Stimulated activated CD8-positive, alpha-beta memory T cell treated with anti-CD3 and anti-CD28 coated beads, Interleukin-15, amount 100 ng/mL, for 24 hours (primary cell): ENCODE measurements around the gene DAPK1.

Experiments
- DNase-seq: peaks from one replicate; pipeline ENCODE4 v3.0.0-alpha.2; 2020; ENCODE audit warnings: low read depth

The DAPK1 gene

GRCh38 chr9:87685871-87686519 lies 188.3 kb downstream of the DAPK1 start:
- no peak for DNase-seq

GRCh38 chr9:87686520-87687090 lies 188.9 kb downstream of the DAPK1 start:
- DNase-seq: no peak

- DNase-seq: no peak
Measured at GRCh38 chr9:87687207-87687606, 189.5 kb downstream of the DAPK1 start.

GRCh38 chr9:87694236-87694755 lies 196.6 kb downstream of the DAPK1 start:
- DNase-seq: no peak

GRCh38 chr9:87695523-87695922 lies 197.9 kb downstream of the DAPK1 start:
- DNase-seq: no peak

GRCh38 chr9:87696641-87697040 lies 199.0 kb downstream of the DAPK1 start:
- DNase-seq: no peak

- no peak for DNase-seq
Measured at GRCh38 chr9:87698069-87698809, 200.6 kb downstream of the DAPK1 start.

- no peak for DNase-seq
Measured at GRCh38 chr9:87699835-87700234, 202.2 kb downstream of the DAPK1 start.

GRCh38 chr9:87701491-87701890 lies 203.8 kb downstream of the DAPK1 start:
- DNase-seq: no peak

- DNase-seq: no peak
Measured at GRCh38 chr9:87701931-87702421, 204.3 kb downstream of the DAPK1 start.

GRCh38 chr9:87702921-87703320 lies 205.3 kb downstream of the DAPK1 start:
- DNase-seq: no peak

- DNase-seq: no peak
Measured at GRCh38 chr9:87703636-87704276, 206.1 kb downstream of the DAPK1 start.

GRCh38 chr9:87704342-87704741 lies 206.7 kb downstream of the DAPK1 start:
- DNase-seq: no peak

- no peak for DNase-seq
Measured at GRCh38 chr9:87706066-87706739, 208.5 kb downstream of the DAPK1 start.

GRCh38 chr9:87707805-87708506 lies 210.3 kb downstream of the DAPK1 start:
- no peak for DNase-seq

GRCh38 chr9:87708546-87708945 lies 210.9 kb downstream of the DAPK1 start:
- no peak for DNase-seq

- no peak for DNase-seq
Measured at GRCh38 chr9:87708986-87709728, 211.5 kb downstream of the DAPK1 start.

GRCh38 chr9:87710443-87710842 lies 212.8 kb downstream of the DAPK1 start:
- DNase-seq: no peak

GRCh38 chr9:87711857-87712800 lies 214.5 kb downstream of the DAPK1 start:
- no peak for DNase-seq
